ENCODE results near the gene TREX2. TPM values are rescaled to one million over a fixed set of nuclear protein-coding genes. Genes with fewer than 3 reads are reported as not detected.

Gene TREX2
- total and polyA plus RNA-seq, 10 of the 15 experiments (the other 5 are each of a cell fraction or from before 2014, with no cell fraction given), result 0.09 to 0.97 (median 0.60) TPM; not detected in 3

- no peak for TF ChIP-seq DPF2 (IDR thresholded peaks at IDR 0.05)
- TF ChIP-seq CREB1 (IDR thresholded peaks at IDR 0.05; ENCODE audit: low read depth), result no peak
- no peak overlapping the region for H3K27ac ChIP-seq (ENCODE audit: control insufficient read depth, insufficient read depth)
- H2AFZ ChIP-seq (ENCODE audit: control insufficient read depth, low read depth, low read length), result no peak overlapping the region
- intact Hi-C loops (cut with micrococcal nuclease; ENCODE audit: unreplicated experiment) (no loop called here), in situ Hi-C loops (cut with MboI) (no loop called here)
- RAD21 ChIA-PET (ENCODE audit: unreplicated experiment), result no interaction called here
- H3K4me3 ChIP-seq, result no peak overlapping the region
- H4K20me1 ChIP-seq (ENCODE audit: control insufficient read depth, insufficient read depth), result no peaks in the 10 kb centered on the region
- H3K9ac ChIP-seq (ENCODE audit: control insufficient read depth, insufficient read depth, low read length), result no peak overlapping the region
- no peaks in the 10 kb centered on the region for H3K79me2 ChIP-seq (ENCODE audit: control insufficient read depth, insufficient read depth, low read length)
- ATAC-seq (no peak), DNase-seq (ENCODE audit: low read depth, low spot score) (no peak), FAIRE-seq (no peak)
- CTCF ChIA-PET, result no interaction called here
- no peaks in the 10 kb centered on the region for H3K36me3 ChIP-seq (ENCODE audit: control insufficient read depth in 2 of 2, insufficient read depth in 2 of 2, low read length in 1 of 2)
- POLR2A ChIA-PET, result no interaction called here
- no peaks in the 10 kb centered on the region for H3K9me3 ChIP-seq (replicated peaks; ENCODE audit: control insufficient read depth, insufficient read depth, low read length)
- no peaks in the 10 kb centered on the region for H3K27me3 ChIP-seq (replicated peaks in 1 of 2; ENCODE audit: control insufficient read depth in 2 of 2, insufficient read depth in 2 of 2, low read length in 1 of 2)
- H3K4me1 ChIP-seq (ENCODE audit: control insufficient read depth, insufficient read depth, low read length), result no peaks in the 10 kb centered on the region
- BruUV-seq (replicated peaks), result no TSS peak
- SMC1A ChIA-PET (ENCODE audit: uncharacterized antibody, unreplicated experiment), result no interaction called here
- no peak overlapping the region for H3K4me2 ChIP-seq (ENCODE audit: control insufficient read depth, insufficient read depth)
- 39% methylated on average over 17 of the region's 27 CpGs for WGBS (ENCODE audit: insufficient coverage, insufficient replicate concordance, low lambda C conversion rate, missing lambda C conversion rate)
Observed at GRCh38 chrX:153488231-153488914, 42.5 kb upstream of the TREX2 start.

- no peaks in the 10 kb centered on the region for H4K20me1 ChIP-seq (ENCODE audit: control insufficient read depth, insufficient read depth)
- intact Hi-C loops (cut with micrococcal nuclease; ENCODE audit: unreplicated experiment), result no loop called here
- H3K27ac ChIP-seq (ENCODE audit: control insufficient read depth, insufficient read depth), result no peak overlapping the region
- in situ Hi-C loops (cut with MboI), result no loop called here
- no peaks in the 10 kb centered on the region for H3K4me1 ChIP-seq (ENCODE audit: control insufficient read depth, insufficient read depth, low read length)
- no peak overlapping the region for H3K9ac ChIP-seq (ENCODE audit: control insufficient read depth, insufficient read depth, low read length)
- H3K27me3 ChIP-seq (replicated peaks in 1 of 2; ENCODE audit: control insufficient read depth in 2 of 2, insufficient read depth in 2 of 2, low read length in 1 of 2), result no peaks in the 10 kb centered on the region
- 27% methylated on average over 11 of the region's 11 CpGs for WGBS (ENCODE audit: insufficient coverage, insufficient replicate concordance, low lambda C conversion rate, missing lambda C conversion rate)
- SMC1A ChIA-PET (ENCODE audit: uncharacterized antibody, unreplicated experiment), result no interaction called here
- CTCF ChIA-PET, result no interaction called here
- no peaks in the 10 kb centered on the region for H3K9me3 ChIP-seq (replicated peaks; ENCODE audit: control insufficient read depth, insufficient read depth, low read length)
- no peak overlapping the region for H3K4me3 ChIP-seq
- POLR2A ChIA-PET, result no interaction called here
- H3K4me2 ChIP-seq (ENCODE audit: control insufficient read depth, insufficient read depth), result no peak overlapping the region
- no peak overlapping the region for H2AFZ ChIP-seq (ENCODE audit: control insufficient read depth, low read depth, low read length)
- FAIRE-seq (no peak), ATAC-seq (no peak), DNase-seq (ENCODE audit: low read depth, low spot score) (no peak)
- RAD21 ChIA-PET (ENCODE audit: unreplicated experiment), result no interaction called here
- no peaks in the 10 kb centered on the region for H3K36me3 ChIP-seq (ENCODE audit: control insufficient read depth in 2 of 2, insufficient read depth in 2 of 2, low read length in 1 of 2)
- H3K79me2 ChIP-seq (ENCODE audit: control insufficient read depth, insufficient read depth, low read length), result no peaks in the 10 kb centered on the region
- no TSS peak for BruUV-seq (replicated peaks)
- TF ChIP-seq ZBTB40 (IDR thresholded peaks at IDR 0.05; ENCODE audit: borderline replicate concordance) (no peak), BHLHE40 (IDR thresholded peaks at IDR 0.05; ENCODE audit: borderline replicate concordance in 1 of 2, low read depth in 2 of 2, low read length in 1 of 2) (no peak), CUX1 (IDR thresholded peaks at IDR 0.05; ENCODE audit: insufficient replicate concordance, low read depth, low read length) (no peak), CEBPB (IDR thresholded peaks at IDR 0.05; ENCODE audit: borderline replicate concordance in 1 of 2, low read depth in 2 of 2, low read length in 2 of 2) (no peak), RUNX3 (IDR thresholded peaks at IDR 0.05; ENCODE audit: low read length) (no peak)
Observed at GRCh38 chrX:153487590-153488071, 41.8 kb upstream of the TREX2 start.
